Chondrocyte (in vitro differentiated cells): ENCODE measurements around the gene DDX20. TPM values are rescaled to one million over a fixed set of nuclear protein-coding genes. Genes with fewer than 3 reads are reported as not detected.
"Not testable (repeated sequence)": the region's sequence is repeated elsewhere in the genome, so short reads cannot be mapped to it uniquely, and the experiment has no call there.

Experiments
- DNase-seq: peaks from one replicate; pipeline ENCODE4 v3.0.0; 2021; ENCODE audit warnings: mixed read lengths, low spot score
- H3K27ac Mint-ChIP-seq: one replicate; pipeline ENCODE4 v1.8.0; 2021; ENCODE audit warnings: mild to moderate bottlenecking, moderate library complexity, mixed read lengths; ENCODE audit not compliant: unreplicated experiment
- H3K27me3 Mint-ChIP-seq: 2 replicates; pipeline ENCODE4 v1.8.0; 2021; ENCODE audit warnings: low read depth, mixed read lengths
- H3K36me3 Mint-ChIP-seq: 2 replicates; pipeline ENCODE4 v1.8.0; 2021; ENCODE audit warnings: low read depth, mixed read lengths
- H3K4me1 Mint-ChIP-seq: 2 replicates; pipeline ENCODE4 v1.8.0; 2021; ENCODE audit warnings: low read depth, mild to moderate bottlenecking, mixed read lengths
- H3K4me3 Mint-ChIP-seq: one replicate; pipeline ENCODE4 v1.8.0; 2021; ENCODE audit warnings: mild to moderate bottlenecking, moderate library complexity, mixed read lengths; ENCODE audit not compliant: unreplicated experiment
- H3K9me3 Mint-ChIP-seq: 2 replicates; pipeline ENCODE4 v1.8.0; 2021; ENCODE audit warnings: low read depth, mixed read lengths
- CTCF ChIP-seq: fragments of 200-600 bp; sonication (generic); IDR thresholded peaks from 2 replicates; pipeline ENCODE4 v1.5.0; 2021; ENCODE audit warnings: antibody characterized with exemption, mild to moderate bottlenecking, moderate library complexity
- total RNA-seq: library from RNA; stranded (reverse); gene quantifications from 3 replicates; pipeline ENCODE4 v1.2.1, GENCODE V29; 2021

The DDX20 gene
- total RNA-seq, 1 donor from 2014 or later, result 10.7 TPM

- Mint-ChIP-seq H3K4me1 (no peaks in the 10 kb centered on the region), H3K27ac (no peak overlapping the region)
Observed at GRCh38 chr1:111795401-111795800, 39.7 kb downstream of the DDX20 start.

GRCh38 chr1:111798580-111798979, 42.9 kb downstream of the DDX20 start:
- H3K27me3 Mint-ChIP-seq, result peaks cover 2% of the 10 kb centered on the region
- H3K27ac Mint-ChIP-seq, result no peak overlapping the region
- no peaks in the 10 kb centered on the region for H3K4me1 Mint-ChIP-seq
- H3K9me3 Mint-ChIP-seq, result peaks cover 2% of the 10 kb centered on the region
- no peak for TF ChIP-seq CTCF
- no peak overlapping the region for H3K4me3 Mint-ChIP-seq
- DNase-seq, result no peak
- H3K36me3 Mint-ChIP-seq, result no peaks in the 10 kb centered on the region

More at GRCh38 chr1:111795401-111795800, 39.7 kb downstream of the DDX20 start:
- TF ChIP-seq CTCF, result no peak
- peaks cover 9% of the 10 kb centered on the region for H3K27me3 Mint-ChIP-seq
- no peak overlapping the region for H3K4me3 Mint-ChIP-seq
- DNase-seq, result no peak
- peaks cover 2% of the 10 kb centered on the region for H3K9me3 Mint-ChIP-seq
- no peaks in the 10 kb centered on the region for H3K36me3 Mint-ChIP-seq

GRCh38 chr1:111799722-111800121, 44.0 kb downstream of the DDX20 start:
- not testable (repeated sequence) for H3K36me3 Mint-ChIP-seq, H3K27ac Mint-ChIP-seq, H3K4me1 Mint-ChIP-seq, H3K9me3 Mint-ChIP-seq, DNase-seq, H3K27me3 Mint-ChIP-seq, H3K4me3 Mint-ChIP-seq

- DNase-seq, result no peak
- H3K27me3 Mint-ChIP-seq, result peaks cover 7% of the 10 kb centered on the region
- no peak overlapping the region for H3K27ac Mint-ChIP-seq
- peak; percentile 19 for TF ChIP-seq CTCF
- no peak overlapping the region for H3K4me3 Mint-ChIP-seq
- peaks cover 2% of the 10 kb centered on the region for H3K9me3 Mint-ChIP-seq
- H3K4me1 Mint-ChIP-seq, result no peaks in the 10 kb centered on the region
- H3K36me3 Mint-ChIP-seq, result no peaks in the 10 kb centered on the region
Observed at GRCh38 chr1:111801071-111801850, 45.6 kb downstream of the DDX20 start.

- no peak overlapping the region for H3K27ac Mint-ChIP-seq
- DNase-seq, result no peak
- no peaks in the 10 kb centered on the region for H3K36me3 Mint-ChIP-seq
- no peaks in the 10 kb centered on the region for H3K4me1 Mint-ChIP-seq
- no peak overlapping the region for H3K4me3 Mint-ChIP-seq
- peaks cover 7% of the 10 kb centered on the region for H3K27me3 Mint-ChIP-seq
- TF ChIP-seq CTCF, result no peak
- peaks cover 2% of the 10 kb centered on the region for H3K9me3 Mint-ChIP-seq
Observed at GRCh38 chr1:111802110-111802509, 46.4 kb downstream of the DDX20 start.

GRCh38 chr1:111802984-111803383, 47.3 kb downstream of the DDX20 start:
- no peak for TF ChIP-seq CTCF
- no peaks in the 10 kb centered on the region for H3K4me1 Mint-ChIP-seq
- H3K9me3 Mint-ChIP-seq, result peaks cover 4% of the 10 kb centered on the region
- no peak for DNase-seq
- H3K27me3 Mint-ChIP-seq, result peaks cover 7% of the 10 kb centered on the region
- H3K36me3 Mint-ChIP-seq, result no peaks in the 10 kb centered on the region
- no peak overlapping the region for H3K4me3 Mint-ChIP-seq
- no peak overlapping the region for H3K27ac Mint-ChIP-seq
